NB4 (cell line): Measurements from ENCODE around the gene TNIP2.

Source experiments
- POLR2A ChIP-seq: IDR thresholded peaks from 2 replicates; pipeline ENCODE4 v1.6.1; 2011; ENCODE audit warnings: mild to moderate bottlenecking; ENCODE audit not compliant: insufficient read length; ENCODE audit errors: extremely low read depth
- TF ChIP-seq, protein P1 (sequence below): IDR thresholded peaks from one replicate; pipeline ENCODE4 v1.5.1; 2012; ENCODE audit warnings: low read depth, low read length
- TF ChIP-seq, protein P2 (sequence below): IDR thresholded peaks from 2 replicates; pipeline ENCODE4 v1.6.1; 2011; ENCODE audit warnings: low read depth, low read length

DNA sequence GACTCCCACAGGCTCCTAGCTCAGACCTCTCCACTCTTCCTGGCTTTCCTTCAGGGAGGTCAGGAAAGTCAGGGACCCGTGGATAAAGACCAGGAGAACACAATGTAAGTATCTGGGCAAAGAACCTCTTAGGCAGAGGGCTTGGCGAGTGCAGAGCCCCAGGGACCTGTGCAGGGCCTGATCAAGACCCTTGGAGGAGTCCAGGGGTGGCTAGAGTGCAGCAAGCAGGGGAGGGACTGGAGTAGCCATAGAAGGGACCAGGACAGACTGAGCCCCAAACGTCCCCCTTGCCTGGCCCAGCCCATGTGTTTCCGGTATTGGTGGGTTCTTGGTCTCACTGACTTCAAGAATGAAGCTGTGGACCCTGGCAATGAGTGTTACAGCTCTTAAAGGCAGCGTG, 5.9 kb upstream of the TNIP2 start:
- TF ChIP-seq, protein P1, sequence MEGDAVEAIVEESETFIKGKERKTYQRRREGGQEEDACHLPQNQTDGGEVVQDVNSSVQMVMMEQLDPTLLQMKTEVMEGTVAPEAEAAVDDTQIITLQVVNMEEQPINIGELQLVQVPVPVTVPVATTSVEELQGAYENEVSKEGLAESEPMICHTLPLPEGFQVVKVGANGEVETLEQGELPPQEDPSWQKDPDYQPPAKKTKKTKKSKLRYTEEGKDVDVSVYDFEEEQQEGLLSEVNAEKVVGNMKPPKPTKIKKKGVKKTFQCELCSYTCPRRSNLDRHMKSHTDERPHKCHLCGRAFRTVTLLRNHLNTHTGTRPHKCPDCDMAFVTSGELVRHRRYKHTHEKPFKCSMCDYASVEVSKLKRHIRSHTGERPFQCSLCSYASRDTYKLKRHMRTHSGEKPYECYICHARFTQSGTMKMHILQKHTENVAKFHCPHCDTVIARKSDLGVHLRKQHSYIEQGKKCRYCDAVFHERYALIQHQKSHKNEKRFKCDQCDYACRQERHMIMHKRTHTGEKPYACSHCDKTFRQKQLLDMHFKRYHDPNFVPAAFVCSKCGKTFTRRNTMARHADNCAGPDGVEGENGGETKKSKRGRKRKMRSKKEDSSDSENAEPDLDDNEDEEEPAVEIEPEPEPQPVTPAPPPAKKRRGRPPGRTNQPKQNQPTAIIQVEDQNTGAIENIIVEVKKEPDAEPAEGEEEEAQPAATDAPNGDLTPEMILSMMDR, result no peak
- TF ChIP-seq POLR2A, result no peak
- TF ChIP-seq, protein P2, sequence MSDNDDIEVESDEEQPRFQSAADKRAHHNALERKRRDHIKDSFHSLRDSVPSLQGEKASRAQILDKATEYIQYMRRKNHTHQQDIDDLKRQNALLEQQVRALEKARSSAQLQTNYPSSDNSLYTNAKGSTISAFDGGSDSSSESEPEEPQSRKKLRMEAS, result no peak
